Measurements from ENCODE around the gene ASB18.

DNA sequence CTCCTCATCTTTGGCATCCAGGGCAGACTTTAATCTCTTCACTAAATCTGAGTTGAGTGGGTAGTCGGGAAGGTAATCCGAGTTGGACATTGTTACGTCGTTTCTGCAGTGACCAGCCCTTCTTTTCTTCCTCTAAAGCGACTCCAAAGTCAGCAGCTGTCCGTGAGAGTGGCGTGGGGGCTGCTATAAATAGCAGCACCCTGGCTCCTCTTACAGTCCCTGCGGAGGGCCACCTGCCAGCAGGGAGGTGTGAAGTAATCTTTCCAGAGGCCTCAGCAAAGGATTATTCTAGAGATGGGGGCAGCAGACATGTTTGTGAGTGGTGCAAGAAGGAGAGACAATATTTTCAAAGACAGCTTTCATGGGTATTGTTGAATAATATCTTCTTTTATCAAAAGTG is at the start of gene ASB18:
- TF ChIP-seq POLR2A (IDR thresholded peaks at IDR 0.05) (no peak), CTCF (IDR thresholded peaks at IDR 0.05) (no peak), POLR2AphosphoS5 (IDR thresholded peaks at IDR 0.05) (no peak), EP300 (IDR thresholded peaks at IDR 0.05) (no peak)

Measured in stomach (tissue), 4 donors.